Activated B cell treated with CpG ODN at 0.5 μM for 24 hours (primary cell): Measurements from ENCODE around the gene HPF1. TPM values are rescaled to one million over a fixed set of nuclear protein-coding genes. Genes with fewer than 3 reads are reported as not detected.
"Not testable (repeated sequence)": the region's sequence is repeated elsewhere in the genome, so short reads cannot be mapped to it uniquely, and the experiment has no call there.

Source experiments
- ATAC-seq: fragments of 200-7000 bp; cut with Tn5 transposase; one replicate; pipeline ENCODE4 v1.10.0; 2021; ENCODE audit warnings: low read depth, mild to moderate bottlenecking, moderate library complexity
- CTCF ChIA-PET: fragments of 350-600 bp; sonication (Branson Sonifier 250); formaldehyde crosslinking; loops from one replicate; lab custom pipeline; 2021; ENCODE audit warnings: antibody characterized with exemption; lab: Charles Lee
- POLR2A ChIA-PET: fragments of 350-600 bp; sonication (Branson Sonifier 250); formaldehyde crosslinking; loops from one replicate; lab custom pipeline; 2021; ENCODE audit warnings: antibody characterized with exemption; lab: Charles Lee
- DNase-seq: peaks from one replicate; pipeline ENCODE4 v3.0.0; 2022
- H3K27ac Mint-ChIP-seq: one replicate; pipeline ENCODE4 v1.8.0; 2020; ENCODE audit warnings: mixed read lengths
- H3K27me3 Mint-ChIP-seq: one replicate; pipeline ENCODE4 v1.8.0; 2021; ENCODE audit warnings: mixed read lengths
- H3K36me3 Mint-ChIP-seq: one replicate; pipeline ENCODE4 v1.8.0; 2021; ENCODE audit warnings: low read depth, mixed read lengths
- H3K4me1 Mint-ChIP-seq: one replicate; pipeline ENCODE4 v1.8.0; 2021; ENCODE audit warnings: mixed read lengths
- H3K4me3 Mint-ChIP-seq: one replicate; pipeline ENCODE4 v1.8.0; 2020; ENCODE audit warnings: mild to moderate bottlenecking, mixed read lengths
- H3K9me3 Mint-ChIP-seq: one replicate; pipeline ENCODE4 v1.8.0; 2020; ENCODE audit warnings: mixed read lengths
- intact Hi-C: fragments of 100-400 bp; cut with micrococcal nuclease; formaldehyde crosslinking; loops from one replicate; pipeline ENCODE4 v1.15.1; 2024
- total RNA-seq: library from RNA; stranded (reverse); gene quantifications from 2 replicates; pipeline ENCODE4 v1.2.3, GENCODE V29; 2022
- TF ChIP-seq, protein P1 (sequence below): fragments of 200-600 bp; IDR thresholded peaks from one replicate; pipeline ENCODE4 v1.8.0; 2022; ENCODE audit warnings: antibody characterized with exemption, mild to moderate bottlenecking

HPF1 gene
- total RNA-seq, 1 donor from 2014 or later, result 17.9 TPM

DNA sequence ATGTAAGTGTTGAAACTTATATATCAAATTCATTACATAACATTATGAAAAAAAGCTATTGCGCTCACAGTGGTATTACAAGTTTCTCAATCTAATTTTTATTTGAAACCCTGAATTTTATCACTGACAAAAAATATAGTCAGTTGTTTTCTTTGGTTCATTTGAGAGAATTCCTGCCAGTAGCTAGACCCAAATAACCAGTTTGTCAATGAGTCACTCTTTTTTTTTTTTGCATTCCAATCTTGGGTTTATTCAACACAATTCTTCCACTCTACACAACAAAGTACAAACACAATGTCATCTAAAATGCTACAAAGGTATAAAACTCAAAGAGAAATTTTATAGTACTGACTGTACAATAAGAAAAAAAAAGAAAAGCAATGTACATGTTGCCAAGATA, 13.1 kb downstream of the HPF1 start:
- no peak overlapping the region for H3K27ac Mint-ChIP-seq
- H3K9me3 Mint-ChIP-seq, result no peaks in the 10 kb centered on the region
- H3K36me3 Mint-ChIP-seq, result peaks cover 48% of the 10 kb centered on the region
- CTCF ChIA-PET, result interaction anchor here (0.7 kb wide), 1 partner anchor 98 kb away, joined by 5 read pairs; no protein-coding TSS in a partner anchor
- ATAC-seq (no peak), DNase-seq (no peak)
- intact Hi-C loops, result no loop called here
- TF ChIP-seq, protein P1, sequence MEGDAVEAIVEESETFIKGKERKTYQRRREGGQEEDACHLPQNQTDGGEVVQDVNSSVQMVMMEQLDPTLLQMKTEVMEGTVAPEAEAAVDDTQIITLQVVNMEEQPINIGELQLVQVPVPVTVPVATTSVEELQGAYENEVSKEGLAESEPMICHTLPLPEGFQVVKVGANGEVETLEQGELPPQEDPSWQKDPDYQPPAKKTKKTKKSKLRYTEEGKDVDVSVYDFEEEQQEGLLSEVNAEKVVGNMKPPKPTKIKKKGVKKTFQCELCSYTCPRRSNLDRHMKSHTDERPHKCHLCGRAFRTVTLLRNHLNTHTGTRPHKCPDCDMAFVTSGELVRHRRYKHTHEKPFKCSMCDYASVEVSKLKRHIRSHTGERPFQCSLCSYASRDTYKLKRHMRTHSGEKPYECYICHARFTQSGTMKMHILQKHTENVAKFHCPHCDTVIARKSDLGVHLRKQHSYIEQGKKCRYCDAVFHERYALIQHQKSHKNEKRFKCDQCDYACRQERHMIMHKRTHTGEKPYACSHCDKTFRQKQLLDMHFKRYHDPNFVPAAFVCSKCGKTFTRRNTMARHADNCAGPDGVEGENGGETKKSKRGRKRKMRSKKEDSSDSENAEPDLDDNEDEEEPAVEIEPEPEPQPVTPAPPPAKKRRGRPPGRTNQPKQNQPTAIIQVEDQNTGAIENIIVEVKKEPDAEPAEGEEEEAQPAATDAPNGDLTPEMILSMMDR, result no peak
- POLR2A ChIA-PET, result no interaction called here
- no peak overlapping the region for H3K4me3 Mint-ChIP-seq
- no peaks in the 10 kb centered on the region for H3K4me1 Mint-ChIP-seq
- H3K27me3 Mint-ChIP-seq, result no peaks in the 10 kb centered on the region

DNA sequence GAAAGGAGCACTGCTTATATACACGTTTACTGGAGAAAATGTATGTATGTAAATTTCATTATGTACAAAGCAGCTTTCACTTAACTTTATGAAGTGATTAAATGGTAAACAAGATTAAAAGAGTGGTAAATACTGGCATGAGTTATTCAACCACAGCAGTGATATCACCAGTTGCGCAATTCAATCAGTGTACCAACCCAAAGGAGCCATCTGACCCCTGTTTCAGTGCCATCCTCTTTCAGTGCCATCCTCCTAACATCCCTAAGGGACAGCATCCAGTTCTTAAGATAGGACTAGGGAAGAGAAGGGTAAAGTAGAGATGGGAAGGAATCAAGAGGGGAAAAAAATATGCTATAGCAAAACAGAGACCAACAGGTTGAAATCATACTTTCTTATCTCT, 16.2 kb downstream of the HPF1 start:
- no peak for ATAC-seq
- no peaks in the 10 kb centered on the region for H3K4me1 Mint-ChIP-seq
- TF ChIP-seq, protein P1, result no peak
- no peak for DNase-seq
- CTCF ChIA-PET, result no interaction called here
- H3K4me3 Mint-ChIP-seq, result no peak overlapping the region
- intact Hi-C loops, result no loop called here
- H3K27ac Mint-ChIP-seq, result no peak overlapping the region
- peaks cover 65% of the 10 kb centered on the region for H3K36me3 Mint-ChIP-seq
- H3K27me3 Mint-ChIP-seq, result no peaks in the 10 kb centered on the region
- no peaks in the 10 kb centered on the region for H3K9me3 Mint-ChIP-seq
- POLR2A ChIA-PET, result no interaction called here

DNA sequence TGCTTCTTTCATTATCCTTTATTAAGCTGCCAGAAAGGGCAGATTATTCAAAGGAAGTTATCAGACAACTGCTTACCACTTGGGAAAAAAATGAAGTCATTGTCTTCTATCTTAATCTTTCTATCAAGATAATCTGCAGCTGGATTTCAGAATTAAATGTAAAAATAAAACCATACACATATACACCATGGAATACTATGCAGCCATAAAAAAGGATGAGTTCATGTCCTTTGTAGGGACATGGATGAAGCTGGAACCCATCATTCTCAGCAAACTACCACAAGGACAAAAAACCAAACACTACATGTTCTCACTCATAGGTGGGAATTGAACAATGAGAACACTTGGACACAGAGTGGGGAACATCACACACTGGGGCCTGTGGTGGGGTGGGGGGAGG, 19.1 kb downstream of the HPF1 start:
- H3K4me1 Mint-ChIP-seq, POLR2A ChIA-PET, intact Hi-C loops, H3K27ac Mint-ChIP-seq, CTCF ChIA-PET, H3K4me3 Mint-ChIP-seq, H3K27me3 Mint-ChIP-seq, DNase-seq, ATAC-seq, H3K9me3 Mint-ChIP-seq: not testable (repeated sequence)
- H3K36me3 Mint-ChIP-seq, result peaks cover 58% of the 10 kb centered on the region

DNA sequence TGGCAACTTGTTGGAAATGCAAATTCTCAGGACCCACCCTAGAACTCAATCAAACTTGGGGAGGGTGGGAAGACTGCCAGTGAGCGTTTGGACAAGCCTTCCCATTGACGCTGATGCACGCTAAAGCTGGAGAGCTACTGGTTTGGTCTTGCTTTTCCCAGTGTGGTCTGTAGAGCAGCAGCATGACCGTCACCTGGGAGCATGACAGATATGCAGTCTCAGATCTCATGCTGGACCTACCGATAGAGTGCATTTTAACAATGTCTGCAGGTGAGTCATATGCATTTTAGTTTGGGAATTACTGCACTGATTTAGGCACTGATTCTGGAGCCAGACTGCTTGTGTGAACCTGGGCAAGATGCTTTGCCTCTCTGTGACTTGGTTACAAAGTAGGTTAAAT, 27.2 kb downstream of the HPF1 start:
- no peak overlapping the region for H3K27ac Mint-ChIP-seq
- peaks cover 32% of the 10 kb centered on the region for H3K36me3 Mint-ChIP-seq
- no peak overlapping the region for H3K4me3 Mint-ChIP-seq
- intact Hi-C loops, result no loop called here
- TF ChIP-seq, protein P1, result no peak
- H3K4me1 Mint-ChIP-seq, result no peaks in the 10 kb centered on the region
- ChIA-PET POLR2A (no interaction called here), CTCF (no interaction called here)
- ATAC-seq (no peak), DNase-seq (no peak)
- no peaks in the 10 kb centered on the region for H3K27me3 Mint-ChIP-seq
- no peaks in the 10 kb centered on the region for H3K9me3 Mint-ChIP-seq

DNA sequence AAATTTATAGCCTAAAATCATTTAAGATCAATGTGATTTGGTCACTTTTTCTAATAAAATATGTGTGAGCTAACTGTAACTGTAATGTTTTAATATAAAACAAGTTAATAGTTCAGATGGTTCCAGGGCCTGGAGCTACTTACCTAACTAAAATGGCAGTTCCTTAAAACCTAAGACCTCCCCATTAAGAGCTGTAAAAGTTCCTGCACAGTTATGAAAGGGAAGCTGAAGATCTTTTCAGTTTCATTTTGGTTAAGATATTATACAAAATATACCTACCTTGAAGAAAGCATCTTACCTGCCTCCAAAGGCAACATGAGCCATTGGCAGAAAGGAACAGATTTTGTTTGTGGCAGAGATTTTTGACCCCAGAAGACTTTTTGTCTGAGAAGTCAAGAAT, 30.1 kb downstream of the HPF1 start:
- Mint-ChIP-seq H3K27me3 (no peaks in the 10 kb centered on the region), H3K4me1 (no peaks in the 10 kb centered on the region), H3K36me3 (peaks cover 24% of the 10 kb centered on the region), H3K27ac (no peak overlapping the region), H3K9me3 (no peaks in the 10 kb centered on the region), H3K4me3 (no peak overlapping the region)
- no peak for ATAC-seq
- no peak for DNase-seq
- CTCF ChIA-PET, result no interaction called here
- TF ChIP-seq, protein P1, result no peak
- intact Hi-C loops, result no loop called here
- POLR2A ChIA-PET, result interaction anchor here (0.6 kb wide), 1 partner anchor 115 kb away, joined by 3 read pairs; no protein-coding TSS in a partner anchor

DNA sequence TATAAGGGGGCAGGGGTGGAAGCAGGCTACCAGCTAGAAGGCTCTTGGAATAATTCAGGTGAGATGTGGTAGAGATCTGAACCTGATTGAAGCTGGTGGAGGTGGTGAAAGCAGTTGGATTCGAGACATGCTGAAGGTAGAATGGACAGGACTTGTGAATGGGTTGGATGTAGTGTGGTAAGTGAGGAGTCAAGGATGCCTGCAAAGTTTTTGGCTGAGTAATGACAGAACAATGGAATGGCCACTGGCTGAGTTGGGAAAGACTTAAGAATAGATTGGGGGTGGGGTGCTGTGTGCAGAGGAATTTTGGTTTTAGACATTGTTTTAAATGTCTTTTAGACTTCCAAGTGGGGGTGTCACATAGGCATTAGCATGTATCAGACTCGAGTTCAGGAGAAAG, 33.5 kb downstream of the HPF1 start:
- H3K27me3 Mint-ChIP-seq, result no peaks in the 10 kb centered on the region
- H3K9me3 Mint-ChIP-seq, result no peaks in the 10 kb centered on the region
- H3K4me1 Mint-ChIP-seq, result no peaks in the 10 kb centered on the region
- peaks cover 23% of the 10 kb centered on the region for H3K36me3 Mint-ChIP-seq
- ChIA-PET CTCF (no interaction called here), POLR2A (no interaction called here)
- TF ChIP-seq, protein P1, result no peak
- H3K4me3 Mint-ChIP-seq, result no peak overlapping the region
- H3K27ac Mint-ChIP-seq, result no peak overlapping the region
- no peak for DNase-seq
- intact Hi-C loops, result no loop called here
- ATAC-seq, result no peak
